HepG2 (cell line): Measurements from ENCODE around the gene ZNF184. TPM values are rescaled to one million over a fixed set of nuclear protein-coding genes. Genes with fewer than 3 reads are reported as not detected.
A peak's percentile ranks its signal among the peaks of the same experiment; 100 is the strongest.

Experiments used
- ATM ChIP-seq: fragments of 450-650 bp; IDR thresholded peaks from 2 replicates; pipeline ENCODE4 v1.7.1; 2017; ENCODE audit warnings: mild to moderate bottlenecking, borderline replicate concordance
- CREB1 ChIP-seq, 2 experiments: fragments of 450-650 bp in 1 of 2; IDR thresholded peaks; 2 replicates each; pipeline ENCODE4 v1.6.1; 2016 to 2017; ENCODE audit warnings: control low read depth in 1 of 2, mild to moderate bottlenecking in 1 of 2, missing compliant biosample characterization in 1 of 2, missing genetic modification characterization in 1 of 2
- DMAP1 ChIP-seq: IDR thresholded peaks from 2 replicates; pipeline ENCODE4 v1.6.1; 2016
- EEA1 ChIP-seq: sonication (generic); formaldehyde crosslinking; IDR thresholded peaks from 2 replicates; pipeline ENCODE4 v1.5.1; 2020; ENCODE audit warnings: mild to moderate bottlenecking, missing genetic modification reagents, borderline replicate concordance
- GTF2F1 ChIP-seq: fragments of 150-350 bp; IDR thresholded peaks from 2 replicates; pipeline ENCODE4 v1.6.1; 2014; ENCODE audit warnings: low read length
- KMT2B ChIP-seq: IDR thresholded peaks from 2 replicates; pipeline ENCODE4 v1.6.1; 2016; ENCODE audit warnings: missing genetic modification reagents, missing compliant biosample characterization
- MED13 ChIP-seq: sonication (generic); formaldehyde crosslinking; IDR thresholded peaks from 2 replicates; pipeline ENCODE4 v1.5.0; 2020; ENCODE audit warnings: missing genetic modification reagents
- MLLT10 ChIP-seq: sonication (generic); formaldehyde crosslinking; IDR thresholded peaks from 2 replicates; pipeline ENCODE4 v1.4.0; 2020; ENCODE audit warnings: missing genetic modification reagents
- PHF21A ChIP-seq: sonication (generic); formaldehyde crosslinking; IDR thresholded peaks from 2 replicates; pipeline ENCODE4 v1.5.0; 2020; ENCODE audit warnings: mild to moderate bottlenecking, missing genetic modification reagents
- RARG ChIP-seq: sonication (generic); formaldehyde crosslinking; IDR thresholded peaks from 2 replicates; pipeline ENCODE4 v1.4.0; 2020; ENCODE audit warnings: low read depth, mild to moderate bottlenecking, missing genetic modification reagents
- SP4 ChIP-seq: sonication (generic); formaldehyde crosslinking; IDR thresholded peaks from 2 replicates; pipeline ENCODE4 v1.8.1; 2023; ENCODE audit warnings: mild to moderate bottlenecking, missing genetic modification reagents
- ZMYM4 ChIP-seq: sonication (generic); formaldehyde crosslinking; IDR thresholded peaks from 2 replicates; pipeline ENCODE4 v1.8.1; 2023; ENCODE audit warnings: mild to moderate bottlenecking, missing genetic modification reagents
- ZNF205 ChIP-seq: IDR thresholded peaks from 2 replicates; pipeline ENCODE4 v1.6.1; 2018; ENCODE audit warnings: missing biosample characterization, missing genetic modification reagents
- ZNF256 ChIP-seq: sonication (generic); formaldehyde crosslinking; conservative IDR thresholded peaks from 2 replicates; pipeline ENCODE4 v1.4.0; 2020; ENCODE audit warnings: missing genetic modification reagents
- ZNF260 ChIP-seq: sonication (generic); formaldehyde crosslinking; IDR thresholded peaks from 2 replicates; pipeline ENCODE4 v1.4.0; 2020; ENCODE audit warnings: missing genetic modification reagents, low read depth, mild to moderate bottlenecking, borderline replicate concordance
- ZNF589 ChIP-seq: sonication (generic); formaldehyde crosslinking; conservative IDR thresholded peaks from 2 replicates; pipeline ENCODE4 v1.8.0; 2022; ENCODE audit warnings: mild to moderate bottlenecking, moderate library complexity, missing genetic modification reagents
- ZNF761 ChIP-seq: sonication (generic); formaldehyde crosslinking; conservative IDR thresholded peaks from 2 replicates; pipeline ENCODE4 v1.4.0; 2020; ENCODE audit warnings: mild to moderate bottlenecking, missing genetic modification reagents
- polyA plus RNA-seq, 8 experiments: library from polyadenylated mRNA; depleted of rRNA in 3 of 8; stranded (reverse) in 7 of 8; unstranded in 1 of 8; fragments of >200 nt; fragmentation: Illumina TruSeq in 4 of 8; extraction: Trizol in 4 of 8; gene quantifications; 2 replicates each; pipeline versions ENCODE4 v1.2.1 to v1.2.3, GENCODE V29; 2011 to 2016; ENCODE audit warnings: low read depth in 4 of 8, missing spikeins in 1 of 8, mixed read lengths in 1 of 8; ENCODE audit not compliant: insufficient read depth in 1 of 8
- total RNA-seq, 5 experiments: library from RNA; depleted of rRNA; stranded (reverse); fragments of >200 nt; fragmentation: Illumina TruSeq; extraction: Trizol; gene quantifications; 2 replicates each; pipeline ENCODE4 v1.2.3, GENCODE V29; 2016; ENCODE audit warnings: low read depth in 1 of 5
- TF ChIP-seq, protein P1 (sequence below), 2 experiments: sonication (generic) in 1 of 2; formaldehyde crosslinking in 1 of 2; IDR thresholded peaks; 2 replicates each; pipeline versions ENCODE4 v1.5.1 to v1.6.1; 2011 to 2020; ENCODE audit warnings: borderline replicate concordance in 1 of 2, low read depth in 1 of 2, low read length in 1 of 2, mild to moderate bottlenecking in 1 of 2, missing genetic modification reagents in 1 of 2, moderate library complexity in 1 of 2
- TF ChIP-seq, protein P2 (sequence below): sonication (generic); formaldehyde crosslinking; IDR thresholded peaks from 2 replicates; pipeline ENCODE4 v1.5.0; 2020; ENCODE audit warnings: missing genetic modification reagents
- TF ChIP-seq, protein P3 (sequence below): sonication (generic); formaldehyde crosslinking; IDR thresholded peaks from 2 replicates; pipeline ENCODE4 v1.4.0; 2020; ENCODE audit warnings: low read depth, mild to moderate bottlenecking, missing genetic modification reagents
- TF ChIP-seq, protein P4 (sequence below): sonication (generic); formaldehyde crosslinking; IDR thresholded peaks from 2 replicates; pipeline ENCODE4 v1.5.1; 2020; ENCODE audit warnings: mild to moderate bottlenecking, missing genetic modification reagents, borderline replicate concordance

ZNF184 gene
- total and polyA plus RNA-seq, 2 of the 13 experiments (the other 11 are each of a cell fraction or from before 2014, with no cell fraction given), result 2.1 to 10.1 TPM

DNA sequence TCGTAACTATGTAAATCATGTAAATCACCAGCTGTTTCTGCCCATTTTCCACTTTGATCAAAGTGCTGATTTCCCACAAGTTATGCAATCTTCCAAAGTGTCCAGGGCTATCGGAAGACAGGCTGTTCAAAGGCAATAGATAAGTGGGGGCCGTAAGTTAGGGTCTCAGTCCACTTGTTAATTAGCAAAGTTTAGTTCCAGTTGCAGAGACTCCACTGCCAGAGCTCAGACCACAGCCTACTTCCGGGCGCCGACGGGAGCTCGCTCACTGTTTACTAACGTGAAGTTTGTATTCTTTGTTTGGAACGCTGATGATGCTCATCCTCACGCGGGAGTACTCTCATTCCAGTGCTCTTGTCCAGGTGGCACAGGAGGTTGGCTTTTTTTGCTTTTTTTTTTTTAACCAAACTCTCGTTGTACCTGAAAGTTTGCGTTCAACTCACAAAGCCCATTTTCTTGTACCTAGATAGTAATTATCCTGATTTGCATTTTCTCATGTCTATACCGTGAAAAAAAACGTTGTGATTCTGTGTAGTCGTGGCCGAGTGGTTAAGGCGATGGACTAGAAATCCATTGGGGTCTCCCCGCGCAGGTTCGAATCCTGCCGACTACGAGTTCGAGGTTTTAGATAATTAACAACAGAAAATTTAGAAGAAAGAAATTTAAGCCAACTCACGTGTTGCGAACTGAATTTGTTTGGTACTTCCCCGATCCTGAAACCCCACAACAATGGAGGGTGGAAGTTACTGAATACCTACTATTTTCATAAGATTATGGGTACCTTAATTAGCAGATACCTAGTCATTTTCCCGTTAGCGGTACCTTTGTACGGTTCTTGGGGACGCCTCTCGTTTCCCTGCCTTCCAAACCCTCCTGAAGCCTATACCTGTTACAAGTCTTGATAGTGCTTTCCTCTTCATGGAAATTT lies 29.9 kb upstream of the ZNF184 start (continued):
- TF ChIP-seq DMAP1 (CRISPR knock-in tag) (no peak), ZNF205 (CRISPR knock-in tag) (no peak), ATM (no peak), ZNF589 (0 out of 2 replicates have a peak, but pooled peaks have one; percentile 58), PHF21A (peak; percentile 51; the same call in 1 of the 2 replicates), MLLT10 (no peak), CREB1 (IDR thresholded peaks at IDR 0.05) (no peak), CREB1 (CRISPR knock-in tag; IDR thresholded peaks at IDR 0.05) (peak; percentile 79), RARG (CRISPR knock-in tag) (no peak), GTF2F1 (no peak), EEA1 (CRISPR knock-in tag) (no peak), ZNF761 (CRISPR knock-in tag) (no peak; the same call in 1 of the 2 replicates), ZMYM4 (no peak; the same call in 1 of the 2 replicates), SP4 (no peak), KMT2B (CRISPR knock-in tag) (peak; percentile 73), ZNF260 (CRISPR knock-in tag) (no peak), ZNF256 (CRISPR knock-in tag) (no peak), MED13 (CRISPR knock-in tag) (no peak)
- TF ChIP-seq, protein P1, sequence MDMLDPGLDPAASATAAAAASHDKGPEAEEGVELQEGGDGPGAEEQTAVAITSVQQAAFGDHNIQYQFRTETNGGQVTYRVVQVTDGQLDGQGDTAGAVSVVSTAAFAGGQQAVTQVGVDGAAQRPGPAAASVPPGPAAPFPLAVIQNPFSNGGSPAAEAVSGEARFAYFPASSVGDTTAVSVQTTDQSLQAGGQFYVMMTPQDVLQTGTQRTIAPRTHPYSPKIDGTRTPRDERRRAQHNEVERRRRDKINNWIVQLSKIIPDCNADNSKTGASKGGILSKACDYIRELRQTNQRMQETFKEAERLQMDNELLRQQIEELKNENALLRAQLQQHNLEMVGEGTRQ (IDR thresholded peaks at IDR 0.05; ENCODE audit: low read depth, low read length), result no peak
- TF ChIP-seq, protein P1 (CRISPR knock-in tag; IDR thresholded peaks at IDR 0.05; ENCODE audit: borderline replicate concordance), result no peak
- TF ChIP-seq, protein P2, sequence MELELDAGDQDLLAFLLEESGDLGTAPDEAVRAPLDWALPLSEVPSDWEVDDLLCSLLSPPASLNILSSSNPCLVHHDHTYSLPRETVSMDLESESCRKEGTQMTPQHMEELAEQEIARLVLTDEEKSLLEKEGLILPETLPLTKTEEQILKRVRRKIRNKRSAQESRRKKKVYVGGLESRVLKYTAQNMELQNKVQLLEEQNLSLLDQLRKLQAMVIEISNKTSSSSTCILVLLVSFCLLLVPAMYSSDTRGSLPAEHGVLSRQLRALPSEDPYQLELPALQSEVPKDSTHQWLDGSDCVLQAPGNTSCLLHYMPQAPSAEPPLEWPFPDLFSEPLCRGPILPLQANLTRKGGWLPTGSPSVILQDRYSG (CRISPR knock-in tag), result no peak
- TF ChIP-seq, protein P3, sequence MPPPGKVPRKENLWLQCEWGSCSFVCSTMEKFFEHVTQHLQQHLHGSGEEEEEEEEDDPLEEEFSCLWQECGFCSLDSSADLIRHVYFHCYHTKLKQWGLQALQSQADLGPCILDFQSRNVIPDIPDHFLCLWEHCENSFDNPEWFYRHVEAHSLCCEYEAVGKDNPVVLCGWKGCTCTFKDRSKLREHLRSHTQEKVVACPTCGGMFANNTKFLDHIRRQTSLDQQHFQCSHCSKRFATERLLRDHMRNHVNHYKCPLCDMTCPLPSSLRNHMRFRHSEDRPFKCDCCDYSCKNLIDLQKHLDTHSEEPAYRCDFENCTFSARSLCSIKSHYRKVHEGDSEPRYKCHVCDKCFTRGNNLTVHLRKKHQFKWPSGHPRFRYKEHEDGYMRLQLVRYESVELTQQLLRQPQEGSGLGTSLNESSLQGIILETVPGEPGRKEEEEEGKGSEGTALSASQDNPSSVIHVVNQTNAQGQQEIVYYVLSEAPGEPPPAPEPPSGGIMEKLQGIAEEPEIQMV (CRISPR knock-in tag), result no peak
- TF ChIP-seq, protein P4, sequence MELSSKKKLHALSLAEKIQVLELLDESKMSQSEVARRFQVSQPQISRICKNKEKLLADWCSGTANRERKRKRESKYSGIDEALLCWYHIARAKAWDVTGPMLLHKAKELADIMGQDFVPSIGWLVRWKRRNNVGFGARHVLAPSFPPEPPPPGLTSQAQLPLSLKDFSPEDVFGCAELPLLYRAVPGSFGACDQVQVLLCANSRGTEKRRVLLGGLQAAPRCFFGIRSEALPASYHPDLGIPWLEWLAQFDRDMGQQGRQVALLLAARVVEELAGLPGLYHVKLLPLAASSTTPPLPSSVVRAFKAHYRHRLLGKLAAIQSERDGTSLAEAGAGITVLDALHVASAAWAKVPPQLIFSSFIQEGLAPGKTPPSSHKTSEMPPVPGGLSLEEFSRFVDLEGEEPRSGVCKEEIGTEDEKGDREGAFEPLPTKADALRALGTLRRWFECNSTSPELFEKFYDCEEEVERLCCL (CRISPR knock-in tag), result 0 out of 2 replicates have a peak, but pooled peaks have one; percentile 55
